Neutrophil (primary cell): ENCODE results near the gene PHLDB2.

Experiments used
- H3K27ac ChIP-seq: fragments of 200-600 bp; sonication (generic); 2 replicates; pipeline ENCODE4 v1.5.1; 2016; ENCODE audit warnings: mild to moderate bottlenecking, moderate library complexity
- H3K27me3 ChIP-seq: fragments of 200-600 bp; sonication (generic); 2 replicates; pipeline ENCODE4 v1.6.0; 2016; ENCODE audit warnings: mild to moderate bottlenecking
- H3K36me3 ChIP-seq: fragments of 200-600 bp; sonication (generic); 2 replicates; pipeline ENCODE4 v1.5.1; 2017
- H3K4me1 ChIP-seq, 2 experiments: fragments of 200-600 bp in 1 of 2; sonication (generic) in 1 of 2; 1 replicate in 1 of 2; 2 replicates in 1 of 2; pipeline versions ENCODE4 v1.5.1 to v1.6.1; 2013 to 2016; ENCODE audit warnings: low read depth in 1 of 2, low read length in 1 of 2, mild to moderate bottlenecking in 1 of 2, moderate library complexity in 1 of 2; ENCODE audit not compliant: control insufficient read depth in 1 of 2, insufficient read depth in 1 of 2
- H3K4me3 ChIP-seq, 2 experiments: fragments of 200-600 bp in 1 of 2; sonication (generic) in 1 of 2; 1 replicate in 1 of 2; 2 replicates in 1 of 2; pipeline ENCODE4 v1.5.1; 2013 to 2016; ENCODE audit warnings: low read depth in 1 of 2, low read length in 1 of 2, mild to moderate bottlenecking in 1 of 2, moderate library complexity in 1 of 2
- H3K9me3 ChIP-seq: fragments of 200-600 bp; sonication (generic); 2 replicates; pipeline ENCODE4 v1.5.1; 2016
- CTCF ChIP-seq: fragments of 200-600 bp; sonication (generic); IDR thresholded peaks from 2 replicates; pipeline ENCODE4 v1.5.1; 2016; ENCODE audit warnings: antibody characterized with exemption

Gene PHLDB2

DNA sequence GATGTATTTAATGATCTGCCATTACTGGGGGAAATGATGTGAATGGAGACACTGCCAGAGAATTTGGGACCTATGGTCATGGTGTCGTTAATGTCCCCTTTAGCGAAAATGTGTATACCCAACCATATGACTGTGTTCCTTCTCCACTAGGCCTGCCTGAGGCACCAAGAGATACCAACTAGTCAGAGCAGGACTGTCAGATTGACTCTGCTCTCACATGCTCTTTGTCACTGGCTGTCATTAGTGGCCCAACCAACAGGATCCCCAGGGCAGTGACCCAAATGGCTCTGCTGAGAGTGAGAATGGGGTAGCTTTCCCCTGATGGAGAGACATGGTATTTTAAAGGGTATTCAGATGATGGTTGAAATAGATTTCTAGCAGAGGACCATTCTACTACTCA, 142.5 kb downstream of the PHLDB2 start:
- Histone ChIP-seq H3K27ac (no peak overlapping the region), H3K4me1 (peaks cover 5 to 9% of the 10 kb centered on the region in 2 experiments), H3K9me3 (no peaks in the 10 kb centered on the region), H3K4me3 (no peak overlapping the region), H3K36me3 (no peaks in the 10 kb centered on the region), H3K27me3 (peaks cover 47% of the 10 kb centered on the region)
- no peak for TF ChIP-seq CTCF

- Histone ChIP-seq H3K4me1 (peaks cover 5 to 9% of the 10 kb centered on the region in 2 experiments), H3K4me3 (no peak overlapping the region), H3K27ac (no peak overlapping the region), H3K36me3 (no peaks in the 10 kb centered on the region), H3K9me3 (no peaks in the 10 kb centered on the region), H3K27me3 (peaks cover 45% of the 10 kb centered on the region)
- TF ChIP-seq CTCF: no peak
Observed at GRCh38 chr3:112002096-112002971, 143.3 kb downstream of the PHLDB2 start.

- H3K27me3 ChIP-seq: peaks cover 34% of the 10 kb centered on the region
- H3K27ac ChIP-seq: no peak overlapping the region
- no peak for TF ChIP-seq CTCF
- no peaks in the 10 kb centered on the region for H3K9me3 ChIP-seq
- H3K36me3 ChIP-seq: no peaks in the 10 kb centered on the region
- no peak overlapping the region for H3K4me3 ChIP-seq
- peaks cover 5 to 9% of the 10 kb centered on the region in 2 experiments for H3K4me1 ChIP-seq
Observed at GRCh38 chr3:112003321-112004080, 144.4 kb downstream of the PHLDB2 start.

GRCh38 chr3:112004187-112004586, 145.1 kb downstream of the PHLDB2 start:
- no peaks in the 10 kb centered on the region for H3K9me3 ChIP-seq
- H3K36me3 ChIP-seq: no peaks in the 10 kb centered on the region
- H3K4me3 ChIP-seq: no peak overlapping the region
- H3K27me3 ChIP-seq: peaks cover 27% of the 10 kb centered on the region
- TF ChIP-seq CTCF: no peak
- H3K4me1 ChIP-seq: peaks cover 3 to 4% of the 10 kb centered on the region in 2 experiments
- H3K27ac ChIP-seq: no peak overlapping the region

GRCh38 chr3:112004669-112005068, 145.6 kb downstream of the PHLDB2 start:
- H3K9me3 ChIP-seq: no peaks in the 10 kb centered on the region
- H3K4me1 ChIP-seq: no peaks in the 10 kb centered on the region
- no peak for TF ChIP-seq CTCF
- no peaks in the 10 kb centered on the region for H3K36me3 ChIP-seq
- H3K27me3 ChIP-seq: peaks cover 22% of the 10 kb centered on the region
- H3K4me3 ChIP-seq: no peak overlapping the region
- H3K27ac ChIP-seq: no peak overlapping the region
